Right lobe of liver (tissue), 4 donors: ENCODE measurements around the gene PLA2G5.

ENCODE experiments used
- POLR2A ChIP-seq: fragments of 450-650 bp; IDR thresholded peaks from one replicate; pipeline ENCODE4 v1.6.1; 2017; ENCODE audit warnings: antibody characterized with exemption, mild to moderate bottlenecking
- TF ChIP-seq, protein P1 (sequence below), 4 donors: fragments of 200-600 bp in 3 of 4; fragments of 450-650 bp in 1 of 4; IDR thresholded peaks; one replicate each; pipeline versions ENCODE4 v1.5.1 to v1.8.0; 2016 to 2022; ENCODE audit warnings: antibody characterized with exemption in 4 of 4, mild to moderate bottlenecking in 2 of 4
- donor health status: DM: no; HTN: no; CAD: no.
- donor health status: DM: no; HTN: no; CAD: no.
- donor health status: DM: no; HTN: yes; CAD: no.

DNA sequence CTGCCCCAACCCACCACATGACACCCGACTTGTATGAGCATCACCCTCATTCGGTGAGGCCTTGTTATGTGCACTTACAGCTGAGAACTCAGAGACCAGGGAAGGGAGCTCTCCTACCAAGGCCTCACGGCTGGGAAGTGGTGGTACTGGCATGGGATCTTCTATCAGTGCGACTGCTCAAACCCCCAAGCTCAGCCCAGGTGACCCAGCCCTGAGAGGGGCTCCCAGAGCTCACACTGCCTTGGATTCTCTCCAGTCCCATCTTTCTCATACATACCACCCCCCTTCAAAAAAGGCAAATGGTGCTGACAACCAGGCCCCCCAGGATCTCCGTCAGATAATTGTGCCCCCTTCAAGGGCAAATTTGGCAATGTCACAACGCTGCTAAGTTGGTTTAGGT is 68.4 kb downstream of the PLA2G5 start:
- TF ChIP-seq, protein P1, sequence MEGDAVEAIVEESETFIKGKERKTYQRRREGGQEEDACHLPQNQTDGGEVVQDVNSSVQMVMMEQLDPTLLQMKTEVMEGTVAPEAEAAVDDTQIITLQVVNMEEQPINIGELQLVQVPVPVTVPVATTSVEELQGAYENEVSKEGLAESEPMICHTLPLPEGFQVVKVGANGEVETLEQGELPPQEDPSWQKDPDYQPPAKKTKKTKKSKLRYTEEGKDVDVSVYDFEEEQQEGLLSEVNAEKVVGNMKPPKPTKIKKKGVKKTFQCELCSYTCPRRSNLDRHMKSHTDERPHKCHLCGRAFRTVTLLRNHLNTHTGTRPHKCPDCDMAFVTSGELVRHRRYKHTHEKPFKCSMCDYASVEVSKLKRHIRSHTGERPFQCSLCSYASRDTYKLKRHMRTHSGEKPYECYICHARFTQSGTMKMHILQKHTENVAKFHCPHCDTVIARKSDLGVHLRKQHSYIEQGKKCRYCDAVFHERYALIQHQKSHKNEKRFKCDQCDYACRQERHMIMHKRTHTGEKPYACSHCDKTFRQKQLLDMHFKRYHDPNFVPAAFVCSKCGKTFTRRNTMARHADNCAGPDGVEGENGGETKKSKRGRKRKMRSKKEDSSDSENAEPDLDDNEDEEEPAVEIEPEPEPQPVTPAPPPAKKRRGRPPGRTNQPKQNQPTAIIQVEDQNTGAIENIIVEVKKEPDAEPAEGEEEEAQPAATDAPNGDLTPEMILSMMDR (IDR thresholded peaks at IDR 0.05) = no peak
- TF ChIP-seq POLR2A = no peak
